Breast epithelium (tissue), 4 donors: ENCODE measurements around the gene ARHGEF1. TPM values are rescaled to one million over a fixed set of nuclear protein-coding genes. Genes with fewer than 3 reads are reported as not detected.

ENCODE experiments used
- DNase-seq, 2 donors: peaks; one replicate each; pipeline ENCODE4 v3.0.0-alpha.2; 2019; ENCODE audit warnings: low spot score in 2 of 2
- H3K27ac ChIP-seq, 2 donors: fragments of 200-600 bp; sonication (generic) in 1 of 2; one replicate each; pipeline ENCODE4 v1.5.1; 2016 to 2019; ENCODE audit warnings: mild to moderate bottlenecking in 1 of 2
- H3K27me3 ChIP-seq, 2 donors: fragments of 200-600 bp; sonication (generic) in 1 of 2; one replicate each; pipeline versions ENCODE4 v1.5.1 to v1.6.0; 2017 to 2019; ENCODE audit warnings: control low read depth in 1 of 2, mild to moderate bottlenecking in 1 of 2
- H3K36me3 ChIP-seq: fragments of 200-600 bp; one replicate; pipeline ENCODE4 v1.5.1; 2019
- H3K4me1 ChIP-seq, 2 donors: fragments of 200-600 bp; sonication (generic); one replicate each; pipeline ENCODE4 v1.5.1; 2016 to 2019; ENCODE audit warnings: control low read depth in 1 of 2
- H3K4me3 ChIP-seq, 3 donors: fragments of 200-600 bp; sonication (generic); 1 replicate in 2 of 3; 2 replicates in 1 of 3; pipeline ENCODE4 v1.5.1; 2016 to 2019; ENCODE audit warnings: mild to moderate bottlenecking in 3 of 3, moderate library complexity in 2 of 3
- H3K9me3 ChIP-seq, 2 donors: fragments of 200-600 bp; sonication (generic) in 1 of 2; one replicate each; pipeline ENCODE4 v1.5.1; 2016 to 2019; ENCODE audit warnings: control low read depth in 1 of 2
- POLR2A ChIP-seq: fragments of 450-650 bp; IDR thresholded peaks from one replicate; pipeline ENCODE4 v1.6.1; 2016; ENCODE audit warnings: antibody characterized with exemption, mild to moderate bottlenecking, moderate library complexity
- POLR2AphosphoS5 ChIP-seq, 3 donors: sonication (generic); formaldehyde crosslinking; IDR thresholded peaks; one replicate each; pipeline ENCODE4 v1.6.1; 2017; ENCODE audit warnings: antibody characterized with exemption in 3 of 3
- intact Hi-C: fragments of 100-400 bp; cut with DNase I; formaldehyde crosslinking; loops from one replicate; pipeline ENCODE4 v1.15.1; 2023; ENCODE audit warnings: low total_unique reads
- total RNA-seq, 3 donors: library from RNA; depleted of rRNA; stranded (reverse); fragments of >200 nt; gene quantifications; one replicate each; pipeline ENCODE4 v1.1.0, GENCODE V29; 2016
- TF ChIP-seq, protein P1 (sequence below), 3 donors: fragments of 450-650 bp; IDR thresholded peaks; one replicate each; pipeline ENCODE4 v1.5.1; 2016 to 2017; ENCODE audit warnings: antibody characterized with exemption in 3 of 3, mild to moderate bottlenecking in 3 of 3, moderate library complexity in 3 of 3

Gene ARHGEF1
- total RNA-seq, 3 donors from 2014 or later = 55.0 to 61.9 (median 55.7) TPM

DNA sequence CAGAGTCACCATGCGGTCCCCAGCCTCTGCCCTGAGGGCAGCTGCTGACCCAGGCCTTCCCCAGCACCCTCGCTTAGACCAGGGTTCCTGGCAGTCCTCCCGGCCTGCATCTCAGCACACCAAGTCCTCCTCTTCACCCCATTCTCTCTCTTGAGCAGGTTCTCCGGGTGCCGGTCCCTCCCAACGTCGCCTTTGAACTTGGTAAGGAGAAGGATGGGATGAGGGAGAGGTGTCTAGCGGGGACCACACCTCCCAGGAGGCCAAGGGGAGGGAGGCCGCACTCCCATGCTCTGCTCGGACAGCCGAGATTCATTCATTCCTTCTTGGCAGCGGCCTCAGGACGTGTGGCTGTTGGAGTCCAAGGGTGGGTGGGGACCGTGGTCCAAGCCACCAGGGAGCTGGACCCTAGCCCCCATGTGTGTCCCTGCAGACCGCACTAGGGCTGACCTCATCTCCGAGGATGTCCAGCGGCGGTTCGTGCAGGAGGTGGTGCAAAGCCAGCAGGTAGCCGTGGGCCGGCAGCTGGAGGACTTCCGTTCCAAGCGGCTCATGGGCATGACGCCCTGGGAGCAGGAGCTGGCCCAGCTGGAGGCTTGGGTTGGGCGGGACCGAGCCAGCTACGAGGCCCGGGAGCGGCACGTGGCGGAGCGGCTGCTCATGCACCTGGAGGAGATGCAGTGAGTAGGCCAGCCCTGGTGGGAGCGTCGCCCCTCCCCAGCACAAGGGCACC lies 9.4 kb downstream of the ARHGEF1 start:
- H3K27me3 ChIP-seq = no peaks in the 10 kb centered on the region
- no peak overlapping the region for H3K27ac ChIP-seq
- H3K4me3 ChIP-seq = no peak overlapping the region
- no peaks in the 10 kb centered on the region for H3K9me3 ChIP-seq
- DNase-seq = no peak
- intact Hi-C loops = loop anchor here (1.0 kb wide), 1 partner anchor 37 kb away; no protein-coding TSS in a partner anchor
- no peaks in the 10 kb centered on the region for H3K4me1 ChIP-seq
- TF ChIP-seq, protein P1, sequence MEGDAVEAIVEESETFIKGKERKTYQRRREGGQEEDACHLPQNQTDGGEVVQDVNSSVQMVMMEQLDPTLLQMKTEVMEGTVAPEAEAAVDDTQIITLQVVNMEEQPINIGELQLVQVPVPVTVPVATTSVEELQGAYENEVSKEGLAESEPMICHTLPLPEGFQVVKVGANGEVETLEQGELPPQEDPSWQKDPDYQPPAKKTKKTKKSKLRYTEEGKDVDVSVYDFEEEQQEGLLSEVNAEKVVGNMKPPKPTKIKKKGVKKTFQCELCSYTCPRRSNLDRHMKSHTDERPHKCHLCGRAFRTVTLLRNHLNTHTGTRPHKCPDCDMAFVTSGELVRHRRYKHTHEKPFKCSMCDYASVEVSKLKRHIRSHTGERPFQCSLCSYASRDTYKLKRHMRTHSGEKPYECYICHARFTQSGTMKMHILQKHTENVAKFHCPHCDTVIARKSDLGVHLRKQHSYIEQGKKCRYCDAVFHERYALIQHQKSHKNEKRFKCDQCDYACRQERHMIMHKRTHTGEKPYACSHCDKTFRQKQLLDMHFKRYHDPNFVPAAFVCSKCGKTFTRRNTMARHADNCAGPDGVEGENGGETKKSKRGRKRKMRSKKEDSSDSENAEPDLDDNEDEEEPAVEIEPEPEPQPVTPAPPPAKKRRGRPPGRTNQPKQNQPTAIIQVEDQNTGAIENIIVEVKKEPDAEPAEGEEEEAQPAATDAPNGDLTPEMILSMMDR (IDR thresholded peaks at IDR 0.05) = no peak
- TF ChIP-seq POLR2A (no peak), POLR2AphosphoS5 (IDR thresholded peaks at IDR 0.05) (no peak)
- H3K36me3 ChIP-seq = no peaks in the 10 kb centered on the region

DNA sequence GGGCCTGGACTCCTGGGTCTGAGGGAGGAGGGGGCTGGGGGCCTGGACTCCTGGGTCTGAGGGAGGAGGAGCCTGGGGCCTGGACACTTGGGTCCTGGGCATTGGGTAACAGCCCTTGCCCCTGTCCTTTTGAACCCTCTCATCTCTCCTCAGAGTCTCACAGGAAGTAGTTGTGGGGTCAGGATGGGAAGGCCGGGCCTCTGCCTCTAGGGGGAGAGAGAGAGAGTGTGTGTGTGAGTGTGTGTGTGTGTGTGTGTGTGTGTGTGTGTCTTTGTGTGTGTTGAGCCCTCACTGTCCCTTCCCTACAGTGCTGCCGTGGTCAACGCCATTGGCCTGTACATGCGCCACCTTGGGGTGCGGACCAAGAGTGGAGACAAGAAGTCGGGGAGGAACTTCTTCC lies 10.9 kb downstream of the ARHGEF1 start:
- H3K27ac ChIP-seq = no peak overlapping the region
- intact Hi-C loops = no loop called here
- no peaks in the 10 kb centered on the region for H3K4me1 ChIP-seq
- no peak for DNase-seq
- H3K9me3 ChIP-seq = no peaks in the 10 kb centered on the region
- H3K27me3 ChIP-seq = no peaks in the 10 kb centered on the region
- TF ChIP-seq, protein P1 (IDR thresholded peaks at IDR 0.05) = no peak
- TF ChIP-seq POLR2AphosphoS5 (IDR thresholded peaks at IDR 0.05) (no peak), POLR2A (no peak)
- no peaks in the 10 kb centered on the region for H3K36me3 ChIP-seq
- H3K4me3 ChIP-seq = no peak overlapping the region

DNA sequence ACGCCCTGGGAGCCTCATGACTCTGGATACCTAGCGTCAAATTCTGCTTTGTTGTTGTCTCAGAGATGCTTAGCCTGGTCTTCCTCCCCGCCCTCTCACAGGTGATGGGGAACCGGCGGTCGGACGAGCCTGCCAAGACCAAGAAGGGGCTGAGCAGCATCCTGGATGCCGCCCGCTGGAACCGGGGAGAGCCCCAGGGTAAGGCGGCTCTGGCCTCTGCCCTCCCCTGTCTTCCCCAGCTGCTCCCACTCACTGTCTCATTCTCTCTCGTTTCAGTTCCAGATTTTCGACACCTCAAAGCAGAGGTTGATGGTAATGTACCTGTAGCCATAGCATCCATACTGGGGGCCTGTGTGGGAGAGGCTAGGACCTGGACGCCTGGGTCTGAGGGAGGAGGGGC lies 11.4 kb downstream of the ARHGEF1 start:
- no peaks in the 10 kb centered on the region for H3K27me3 ChIP-seq
- intact Hi-C loops = no loop called here
- no peaks in the 10 kb centered on the region for H3K4me1 ChIP-seq
- TF ChIP-seq, protein P1 (IDR thresholded peaks at IDR 0.05) = no peak
- TF ChIP-seq POLR2A = no peak
- no peak for TF ChIP-seq POLR2AphosphoS5 (IDR thresholded peaks at IDR 0.05)
- H3K27ac ChIP-seq = no peak overlapping the region
- no peaks in the 10 kb centered on the region for H3K9me3 ChIP-seq
- H3K36me3 ChIP-seq = no peaks in the 10 kb centered on the region
- no peak for DNase-seq
- H3K4me3 ChIP-seq = no peak overlapping the region

DNA sequence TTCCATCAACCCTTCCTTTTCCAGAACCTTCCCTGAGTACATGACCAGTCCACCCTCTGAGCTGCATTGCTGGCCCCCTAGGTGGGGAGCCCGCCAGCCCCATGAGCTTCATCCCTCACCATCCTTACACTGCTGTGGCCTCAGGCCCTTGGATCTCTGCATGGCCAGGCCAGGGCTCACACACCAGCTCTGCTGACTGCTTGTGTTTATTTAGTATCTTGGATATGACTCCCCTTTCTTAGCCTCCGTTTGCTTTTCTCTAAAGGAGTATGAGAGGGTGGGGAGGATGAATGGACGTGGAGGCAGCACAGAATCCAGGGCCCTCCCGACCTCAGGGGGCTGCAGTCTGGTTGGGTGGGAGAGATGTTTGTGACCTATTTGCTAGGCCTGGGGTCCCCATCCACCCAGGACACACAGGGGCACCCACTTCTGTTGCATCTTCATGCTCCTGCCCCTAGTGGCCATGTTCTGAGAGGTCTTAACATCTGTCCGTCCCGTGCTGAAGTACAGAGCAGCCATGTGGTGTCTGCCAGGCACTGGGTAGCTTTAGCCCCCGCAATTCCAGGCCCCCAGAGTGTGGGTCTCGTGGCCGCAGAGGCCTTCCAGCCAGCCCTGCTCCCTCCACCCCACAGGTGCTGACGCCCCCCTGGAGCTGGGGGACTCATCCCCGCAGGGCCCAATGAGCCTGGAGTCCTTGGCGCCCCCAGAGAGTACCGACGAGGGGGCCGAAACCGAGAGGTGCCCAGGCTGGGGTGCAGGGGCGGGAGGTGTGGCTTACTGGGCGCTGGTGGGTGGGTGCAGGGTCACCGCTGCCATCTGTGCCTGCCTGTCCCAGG lies 13.0 kb downstream of the ARHGEF1 start:
- intact Hi-C loops = no loop called here
- no peaks in the 10 kb centered on the region for H3K9me3 ChIP-seq
- TF ChIP-seq POLR2AphosphoS5 (IDR thresholded peaks at IDR 0.05) (no peak), POLR2A (no peak)
- TF ChIP-seq, protein P1 (IDR thresholded peaks at IDR 0.05) = no peak
- DNase-seq = no peak
- H3K4me3 ChIP-seq = no peak overlapping the region
- no peak overlapping the region for H3K27ac ChIP-seq
- no peaks in the 10 kb centered on the region for H3K27me3 ChIP-seq
- no peaks in the 10 kb centered on the region for H3K4me1 ChIP-seq
- no peaks in the 10 kb centered on the region for H3K36me3 ChIP-seq

DNA sequence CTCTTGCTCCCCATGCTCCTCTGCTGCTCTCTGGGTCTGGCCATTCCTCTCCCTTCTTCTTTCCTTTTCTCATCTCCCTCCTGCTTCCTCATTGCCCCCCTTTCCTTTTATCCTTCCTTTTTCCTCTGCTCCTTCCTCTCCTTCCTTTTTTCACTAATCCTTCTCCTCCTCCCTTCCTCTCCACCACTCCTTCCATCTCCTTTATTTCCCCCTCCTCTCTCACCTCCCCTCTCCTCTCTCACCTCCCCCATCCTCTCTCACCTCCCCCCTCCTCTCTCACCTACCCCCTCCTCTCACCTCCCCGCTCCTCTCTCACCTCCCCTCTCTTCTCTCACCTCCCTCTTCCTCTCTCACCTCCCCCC lies 13.6 kb downstream of the ARHGEF1 start:
- TF ChIP-seq POLR2A (no peak), POLR2AphosphoS5 (IDR thresholded peaks at IDR 0.05) (no peak)
- TF ChIP-seq, protein P1 (IDR thresholded peaks at IDR 0.05) = no peak
- Histone ChIP-seq H3K27ac (no peak overlapping the region), H3K36me3 (peaks cover 2% of the 10 kb centered on the region), H3K4me1 (no peaks in the 10 kb centered on the region), H3K27me3 (no peaks in the 10 kb centered on the region), H3K9me3 (no peaks in the 10 kb centered on the region), H3K4me3 (no peak overlapping the region)
- DNase-seq = no peak
- intact Hi-C loops = no loop called here
